ENCODE data around the gene SHH. TPM values are rescaled to one million over a fixed set of nuclear protein-coding genes. Genes with fewer than 3 reads are reported as not detected.

Gene SHH
- total RNA-seq, 1 donor from 2014 or later, result 0.26 TPM

DNA sequence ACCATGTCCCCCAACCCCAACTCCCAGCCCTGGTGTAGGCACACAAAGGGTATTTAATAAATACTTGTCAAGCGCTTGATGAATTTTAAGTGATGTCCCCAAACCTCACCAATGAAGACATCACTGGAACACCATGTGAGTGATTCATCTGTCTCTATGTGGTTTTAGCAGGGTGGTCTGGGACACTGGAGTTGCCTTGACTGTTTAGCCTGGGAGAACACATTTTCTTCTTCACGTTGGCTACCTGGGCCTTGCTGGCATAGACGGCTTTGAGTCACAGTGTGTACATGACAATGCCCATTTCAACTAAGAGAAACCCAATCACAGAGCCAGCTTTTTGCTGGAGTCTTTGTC is 24.8 kb upstream of the SHH start:
- H3K27ac Mint-ChIP-seq (ENCODE audit: unreplicated experiment), result no peak overlapping the region
- DNase-seq (ENCODE audit: low spot score), result no peak
- H3K27me3 Mint-ChIP-seq (ENCODE audit: unreplicated experiment), result peaks cover 3% of the 10 kb centered on the region
- no peaks in the 10 kb centered on the region for H3K9me3 Mint-ChIP-seq (ENCODE audit: unreplicated experiment)
- H3K4me3 Mint-ChIP-seq (ENCODE audit: unreplicated experiment), result no peak overlapping the region
- peaks cover 2% of the 10 kb centered on the region for H3K36me3 Mint-ChIP-seq (ENCODE audit: low read depth, unreplicated experiment)
- no peak for TF ChIP-seq CTCF (IDR thresholded peaks at IDR 0.05; ENCODE audit: unreplicated experiment)
- H3K4me1 Mint-ChIP-seq (ENCODE audit: unreplicated experiment), result peaks cover 11% of the 10 kb centered on the region

DNA sequence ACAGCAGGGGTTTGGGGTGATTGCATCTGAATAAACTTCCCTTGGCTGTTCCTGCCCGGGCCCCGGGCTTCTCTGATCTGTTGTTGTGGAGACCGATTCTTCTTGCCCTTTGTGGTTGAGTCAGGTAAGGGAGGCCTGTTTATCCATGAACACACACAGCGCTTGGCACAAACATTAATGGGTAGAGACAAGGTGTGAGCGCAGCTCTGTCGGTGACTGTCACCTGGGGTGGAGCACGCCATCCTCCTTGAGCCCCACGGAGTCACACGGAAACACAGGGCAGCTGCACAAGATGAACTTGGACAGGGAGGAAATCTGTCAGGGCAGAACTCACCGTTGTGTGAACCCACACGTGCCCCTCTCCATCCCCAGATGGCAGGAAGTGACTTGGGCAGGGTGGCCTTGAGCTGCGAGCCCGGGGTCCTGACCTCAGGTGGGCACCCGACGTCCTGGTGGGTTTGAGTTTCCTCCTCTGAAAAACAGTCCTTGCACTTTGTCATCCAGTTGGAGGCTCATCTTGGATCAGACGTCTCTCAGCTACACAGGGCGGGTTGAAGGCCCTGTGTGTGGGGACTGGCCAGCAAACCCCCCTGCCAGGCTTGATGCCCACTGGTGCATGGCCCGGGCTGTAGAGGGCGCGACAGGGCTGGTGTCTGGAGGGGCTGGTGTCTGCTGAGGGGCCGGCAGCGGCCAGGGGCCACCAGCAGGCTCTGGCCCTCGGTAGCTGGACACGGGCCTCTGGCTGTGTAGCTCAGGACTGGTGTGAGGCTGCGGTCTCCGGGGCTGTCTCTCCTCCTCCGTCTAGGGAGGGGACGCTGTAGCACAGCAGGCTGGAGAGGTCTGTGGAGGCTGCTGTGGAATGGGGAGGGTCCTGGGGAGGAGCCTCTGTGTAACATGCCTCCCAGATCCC is 24.2 kb upstream of the SHH start:
- H3K27me3 Mint-ChIP-seq (ENCODE audit: unreplicated experiment), result peaks cover 1% of the 10 kb centered on the region
- no peak overlapping the region for H3K27ac Mint-ChIP-seq (ENCODE audit: unreplicated experiment)
- TF ChIP-seq CTCF (IDR thresholded peaks at IDR 0.05; ENCODE audit: unreplicated experiment), result no peak
- H3K36me3 Mint-ChIP-seq (ENCODE audit: low read depth, unreplicated experiment), result peaks cover 4% of the 10 kb centered on the region
- H3K4me3 Mint-ChIP-seq (ENCODE audit: unreplicated experiment), result no peak overlapping the region
- no peaks in the 10 kb centered on the region for H3K9me3 Mint-ChIP-seq (ENCODE audit: unreplicated experiment)
- no peak for DNase-seq (ENCODE audit: low spot score)
- H3K4me1 Mint-ChIP-seq (ENCODE audit: unreplicated experiment), result peaks cover 6% of the 10 kb centered on the region

- no peak overlapping the region for H3K4me3 Mint-ChIP-seq (ENCODE audit: unreplicated experiment)
- H3K4me1 Mint-ChIP-seq (ENCODE audit: unreplicated experiment), result peaks cover 6% of the 10 kb centered on the region
- H3K27ac Mint-ChIP-seq (ENCODE audit: unreplicated experiment), result no peak overlapping the region
- no peaks in the 10 kb centered on the region for H3K9me3 Mint-ChIP-seq (ENCODE audit: unreplicated experiment)
- TF ChIP-seq CTCF (IDR thresholded peaks at IDR 0.05; ENCODE audit: unreplicated experiment), result no peak
- H3K36me3 Mint-ChIP-seq (ENCODE audit: low read depth, unreplicated experiment), result peaks cover 4% of the 10 kb centered on the region
- no peak for DNase-seq (ENCODE audit: low spot score)
- peaks cover 3% of the 10 kb centered on the region for H3K27me3 Mint-ChIP-seq (ENCODE audit: unreplicated experiment)
Observed at GRCh38 chr7:155835446-155836215, 23.4 kb upstream of the SHH start.

GRCh38 chr7:155834486-155835048 is 22.3 kb upstream of the SHH start:
- no peak overlapping the region for H3K27ac Mint-ChIP-seq (ENCODE audit: unreplicated experiment)

More at GRCh38 chr7:155834486-155835048, 22.3 kb upstream of the SHH start:
- no peak for TF ChIP-seq CTCF (IDR thresholded peaks at IDR 0.05; ENCODE audit: unreplicated experiment)
- peaks cover 4% of the 10 kb centered on the region for H3K4me1 Mint-ChIP-seq (ENCODE audit: unreplicated experiment)
- DNase-seq (ENCODE audit: low spot score), result no peak
- H3K4me3 Mint-ChIP-seq (ENCODE audit: unreplicated experiment), result no peak overlapping the region
- H3K27me3 Mint-ChIP-seq (ENCODE audit: unreplicated experiment), result peaks cover 4% of the 10 kb centered on the region
- no peaks in the 10 kb centered on the region for H3K9me3 Mint-ChIP-seq (ENCODE audit: unreplicated experiment)
- H3K36me3 Mint-ChIP-seq (ENCODE audit: low read depth, unreplicated experiment), result peaks cover 4% of the 10 kb centered on the region

Data from endothelial cell (in vitro differentiated cells).